Fibroblast of lung (primary cell): ENCODE measurements around the gene SPEM3.
A peak's percentile ranks its signal among the peaks of the same experiment; 100 is the strongest.

Experiments used
- EZH2 ChIP-seq: IDR thresholded peaks from 2 replicates; pipeline ENCODE4 v1.5.1; 2012; ENCODE audit warnings: low read length, control low read depth, mild to moderate bottlenecking; ENCODE audit errors: missing control alignments
- TF ChIP-seq, protein P1 (sequence below), 2 donors: IDR thresholded peaks in 1 of 2; conservative IDR thresholded peaks in 1 of 2; 1 replicate in 1 of 2; 2 replicates in 1 of 2; pipeline ENCODE4 v1.5.1; 2011 to 2012; ENCODE audit warnings: low read length in 2 of 2, control low read depth in 1 of 2, inconsistent platforms in 1 of 2, low read depth in 1 of 2, mild to moderate bottlenecking in 1 of 2

GRCh38 chr17:7393613-7394451 lies 34.8 kb upstream of the SPEM3 start:
- TF ChIP-seq, protein P1, sequence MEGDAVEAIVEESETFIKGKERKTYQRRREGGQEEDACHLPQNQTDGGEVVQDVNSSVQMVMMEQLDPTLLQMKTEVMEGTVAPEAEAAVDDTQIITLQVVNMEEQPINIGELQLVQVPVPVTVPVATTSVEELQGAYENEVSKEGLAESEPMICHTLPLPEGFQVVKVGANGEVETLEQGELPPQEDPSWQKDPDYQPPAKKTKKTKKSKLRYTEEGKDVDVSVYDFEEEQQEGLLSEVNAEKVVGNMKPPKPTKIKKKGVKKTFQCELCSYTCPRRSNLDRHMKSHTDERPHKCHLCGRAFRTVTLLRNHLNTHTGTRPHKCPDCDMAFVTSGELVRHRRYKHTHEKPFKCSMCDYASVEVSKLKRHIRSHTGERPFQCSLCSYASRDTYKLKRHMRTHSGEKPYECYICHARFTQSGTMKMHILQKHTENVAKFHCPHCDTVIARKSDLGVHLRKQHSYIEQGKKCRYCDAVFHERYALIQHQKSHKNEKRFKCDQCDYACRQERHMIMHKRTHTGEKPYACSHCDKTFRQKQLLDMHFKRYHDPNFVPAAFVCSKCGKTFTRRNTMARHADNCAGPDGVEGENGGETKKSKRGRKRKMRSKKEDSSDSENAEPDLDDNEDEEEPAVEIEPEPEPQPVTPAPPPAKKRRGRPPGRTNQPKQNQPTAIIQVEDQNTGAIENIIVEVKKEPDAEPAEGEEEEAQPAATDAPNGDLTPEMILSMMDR (conservative IDR thresholded peaks at IDR 0.05 in 1 of 2, IDR thresholded peaks at IDR 0.05 in 1 of 2; ENCODE audit: low read depth in 1 of 2, low read length in 2 of 2) = peak in 1 of 2 donors; percentile 5
- no peak for TF ChIP-seq EZH2
